Spleen (tissue), 11 donors: Measurements from ENCODE around the gene PLK3. TPM values are rescaled to one million over a fixed set of nuclear protein-coding genes. Genes with fewer than 3 reads are reported as not detected.
A peak's percentile ranks its signal among the peaks of the same experiment; 100 is the strongest.

Experiments used
- DNase-seq: peaks from one replicate; pipeline ENCODE4 v3.0.0-alpha.2; 2020
- H3K27ac ChIP-seq, 8 donors: fragments of 200-600 bp; sonication (generic) in 7 of 8; 1 replicate in 4 of 8; 2 replicates in 4 of 8; pipeline versions ENCODE4 v1.5.0 to v1.8.0; 2016 to 2021; ENCODE audit warnings: inconsistent platforms in 4 of 8, mild to moderate bottlenecking in 4 of 8, moderate library complexity in 1 of 8
- H3K27me3 ChIP-seq, 7 donors: fragments of 200-600 bp; sonication (generic) in 6 of 7; replicated peaks in 1 of 7; 1 replicate in 4 of 7; 2 replicates in 3 of 7; pipeline versions ENCODE4 v1.5.0 to v1.8.0; 2016 to 2021; ENCODE audit warnings: inconsistent platforms in 3 of 7, mild to moderate bottlenecking in 1 of 7
- H3K36me3 ChIP-seq, 6 donors: fragments of 200-600 bp; sonication (generic) in 5 of 6; 1 replicate in 4 of 6; 2 replicates in 2 of 6; pipeline versions ENCODE4 v1.5.0 to v1.8.0; 2016 to 2021; ENCODE audit warnings: inconsistent platforms in 2 of 6
- H3K4me1 ChIP-seq, 6 donors: fragments of 200-600 bp; sonication (generic) in 5 of 6; 1 replicate in 3 of 6; 2 replicates in 3 of 6; pipeline versions ENCODE4 v1.5.0 to v1.8.0; 2016 to 2021; ENCODE audit warnings: inconsistent platforms in 3 of 6
- H3K4me3 ChIP-seq, 8 donors: fragments of 200-600 bp; sonication (generic) in 7 of 8; 1 replicate in 4 of 8; 2 replicates in 4 of 8; pipeline versions ENCODE4 v1.5.0 to v1.8.0; 2016 to 2021; ENCODE audit warnings: inconsistent platforms in 4 of 8, mild to moderate bottlenecking in 4 of 8, moderate library complexity in 2 of 8
- H3K9me3 ChIP-seq, 8 donors: fragments of 200-600 bp; sonication (generic) in 7 of 8; 1 replicate in 4 of 8; 2 replicates in 4 of 8; pipeline versions ENCODE4 v1.5.0 to v1.8.0; 2016 to 2021; ENCODE audit warnings: inconsistent platforms in 4 of 8
- CTCF ChIP-seq, 11 experiments: fragments of 200-600 bp in 7 of 11; fragments of 450-650 bp in 4 of 11; sonication (generic) in 4 of 11; IDR thresholded peaks in 8 of 11; conservative IDR thresholded peaks in 3 of 11; 1 replicate in 7 of 11; 2 replicates in 4 of 11; pipeline versions ENCODE4 v1.4.0 to v1.8.0; 2016 to 2021; ENCODE audit warnings: antibody characterized with exemption in 11 of 11, inconsistent platforms in 4 of 11, mild to moderate bottlenecking in 1 of 11
- POLR2A ChIP-seq, 3 donors: fragments of 450-650 bp; IDR thresholded peaks; one replicate each; pipeline ENCODE4 v1.5.1; 2017; ENCODE audit warnings: antibody characterized with exemption in 3 of 3, mild to moderate bottlenecking in 1 of 3
- POLR2AphosphoS5 ChIP-seq, 3 donors: sonication (generic); formaldehyde crosslinking; IDR thresholded peaks; one replicate each; pipeline ENCODE4 v1.5.1; 2017; ENCODE audit warnings: antibody characterized with exemption in 3 of 3
- WGBS, 5 donors: extraction: QIAGEN DNeasy Blood & Tissue Kit in 3 of 5; methylation state at CpG; one replicate each; pipeline versions ENCODE4 v1.1.5 to v1.1.7; 2013 to 2018; 5-methylcytosine and 5-hydroxymethylcytosine counted together
- intact Hi-C: fragments of 100-400 bp; cut with DNase I; formaldehyde crosslinking; loops from one replicate; pipeline ENCODE4 v1.15.0; 2023; ENCODE audit warnings: low total_unique reads
- polyA plus RNA-seq, 3 donors: library from polyadenylated mRNA; stranded (reverse); fragments of 200-250 nt; gene quantifications; one replicate each; pipeline ENCODE4 v1.2.1, GENCODE V29; 2013
- total RNA-seq, 7 donors: library from RNA; depleted of rRNA in 3 of 7; stranded (reverse); fragments of >200 nt in 3 of 7; fragmentation: NEBNext Ultra II Directional in 4 of 7; extraction: Animal tissue kit (Norgen Biotek cat#: 25700) in 4 of 7; gene quantifications; one replicate each; pipeline versions ENCODE4 v1.1.0 to v1.2.1, GENCODE V29; 2016 to 2021
- donor health status: healthy with polysubstance abuse.
- donor health status: DM: no; HTN: no; CAD: no; lungs with moderate emphysema.
- donor health status: DM: no; HTN: no; CAD: no.
- donor health status: Bipolar disorder and iron deficiency.
- donor health status: healthy.
- donor health status: DM: no; HTN: no; CAD: no.
- donor health status: DM: yes; HTN: yes; CAD: no.

The PLK3 gene
- total and polyA plus RNA-seq, 10 donors: 14.7 to 51.7 (median 27.6) TPM

GRCh38 chr1:44820328-44821239 is 20.4 kb downstream of the PLK3 start:
- Histone ChIP-seq H3K4me1 (peaks cover 0 to 33% (median 28%) of the 10 kb centered on the region in 6 donors), H3K27ac (peak overlapping the region; percentile 94 to 99 (median 97)), H3K27me3 (no peaks in the 10 kb centered on the region), H3K4me3 (peak overlapping the region; percentile 39 to 75 (median 48)), H3K36me3 (no peaks in the 10 kb centered on the region), H3K9me3 (no peaks in the 10 kb centered on the region)
- no peak for DNase-seq
- TF ChIP-seq CTCF (IDR thresholded peaks at IDR 0.05 in 8 of 11, conservative IDR thresholded peaks at IDR 0.05 in 3 of 11) (no peak), POLR2AphosphoS5 (IDR thresholded peaks at IDR 0.05) (no peak), POLR2A (IDR thresholded peaks at IDR 0.05) (no peak)
- intact Hi-C loops: loop anchor here (5.0 kb wide), 1 partner anchor 33 kb away; the partner anchor contains the start of gene BEST4
- 21 to 40% (median 25%) methylated on average over 17 to 25 of the region's 25 CpGs for WGBS, 5 donors

- Histone ChIP-seq H3K4me3 (peak overlapping the region in 1 of 8 donors; percentile 75), H3K9me3 (no peaks in the 10 kb centered on the region), H3K4me1 (peaks cover 3 to 39% (median 30%) of the 10 kb centered on the region in 6 donors), H3K27ac (peak overlapping the region in 3 of 8 donors; percentile 27 to 97 (median 96)), H3K36me3 (no peaks in the 10 kb centered on the region), H3K27me3 (no peaks in the 10 kb centered on the region)
- peak; percentile 67 for DNase-seq
- TF ChIP-seq CTCF (IDR thresholded peaks at IDR 0.05 in 8 of 11, conservative IDR thresholded peaks at IDR 0.05 in 3 of 11) (no peak), POLR2AphosphoS5 (IDR thresholded peaks at IDR 0.05) (no peak), POLR2A (IDR thresholded peaks at IDR 0.05) (no peak)
- 90 to 95% (median 93%) methylated on average over 9 of the region's 9 CpGs for WGBS, 5 donors
- intact Hi-C loops: loop anchor here (5.0 kb wide), 1 partner anchor 34 kb away; the partner anchor contains the start of gene BEST4
Observed at GRCh38 chr1:44821240-44821715, 21.1 kb downstream of the PLK3 start.

GRCh38 chr1:44822131-44822701 is 22.0 kb downstream of the PLK3 start:
- DNase-seq: peak; percentile 74
- intact Hi-C loops: loop anchor here (5.0 kb wide), 1 partner anchor 35 kb away; the partner anchor contains the start of gene BEST4
- Histone ChIP-seq H3K27me3 (no peaks in the 10 kb centered on the region), H3K4me1 (peaks cover 8 to 48% (median 37%) of the 10 kb centered on the region in 6 donors), H3K4me3 (no peak overlapping the region), H3K27ac (no peak overlapping the region), H3K9me3 (no peaks in the 10 kb centered on the region), H3K36me3 (no peaks in the 10 kb centered on the region)
- TF ChIP-seq POLR2A (IDR thresholded peaks at IDR 0.05) (no peak), CTCF (IDR thresholded peaks at IDR 0.05 in 8 of 11, conservative IDR thresholded peaks at IDR 0.05 in 3 of 11) (no peak), POLR2AphosphoS5 (IDR thresholded peaks at IDR 0.05) (no peak)
- WGBS, 5 donors: 80 to 97% (median 90%) methylated on average over 2 to 6 of the region's 6 CpGs
